GM12878 (cell line): ENCODE data around the gene SNX15. TPM values are rescaled to one million over a fixed set of nuclear protein-coding genes. Genes with fewer than 3 reads are reported as not detected.

ENCODE experiments used
- ATAC-seq: fragments of 200-7000 bp; cut with Tn5 transposase; 3 replicates; pipeline ENCODE4 v1.9.1; 2020; ENCODE audit warnings: mild to moderate bottlenecking, moderate library complexity
- BruUV-seq: library from RNA; stranded (reverse); fragments of 400-500 nt; replicated peaks from 2 replicates; lab custom pipeline; 2021; lab: Mats Ljungman, UMichigan
- CTCF ChIA-PET: fragments of 300-600 bp; sonication (Branson Sonifier 250); formaldehyde crosslinking; extraction: SDS; loops from one replicate; lab custom pipeline; 2021; ENCODE audit warnings: inconsistent platforms; lab: Yijun Ruan, JAX
- POLR2A ChIA-PET: fragments of 350-600 bp; formaldehyde crosslinking; extraction: SDS; loops from one replicate; lab custom pipeline; 2021; ENCODE audit warnings: inconsistent platforms; lab: Charles Lee
- RAD21 ChIA-PET: fragments of 300-600 bp; sonication (Branson Sonifier 250); formaldehyde crosslinking; loops from one replicate; lab custom pipeline; 2023; ENCODE audit warnings: antibody characterized with exemption; ENCODE audit not compliant: unreplicated experiment; lab: Charles Lee
- SMC1A ChIA-PET: fragments of 300-600 bp; sonication (Branson Sonifier 250); formaldehyde crosslinking; loops from one replicate; lab custom pipeline; 2023; ENCODE audit not compliant: unreplicated experiment, uncharacterized antibody; lab: Charles Lee
- DNase-seq: peaks from one replicate; pipeline ENCODE4 v3.0.0-alpha.2; 2011; ENCODE audit warnings: low read depth, low spot score
- FAIRE-seq: peaks from 3 replicates; lab custom pipeline; 2011; peaks lifted over from hg19 to GRCh38; lab: Jason Lieb, UNC
- H2AFZ ChIP-seq: 2 replicates; pipeline ENCODE4 v1.6.0; 2011; ENCODE audit warnings: low read depth, low read length, control low read depth; ENCODE audit not compliant: control insufficient read depth
- H3K27ac ChIP-seq: 2 replicates; pipeline ENCODE4 v1.5.1; 2011; ENCODE audit warnings: control low read depth; ENCODE audit not compliant: control insufficient read depth, insufficient read depth
- H3K27me3 ChIP-seq, 2 experiments: replicated peaks in 1 of 2; 2 replicates each; pipeline versions ENCODE4 v1.6.0 to v1.6.1; 2011; ENCODE audit warnings: low read length in 1 of 2; ENCODE audit not compliant: control insufficient read depth in 2 of 2, insufficient read depth in 2 of 2
- H3K36me3 ChIP-seq, 2 experiments: 2 replicates each; pipeline ENCODE4 v1.5.1; 2011; ENCODE audit warnings: low read length in 1 of 2; ENCODE audit not compliant: control insufficient read depth in 2 of 2, insufficient read depth in 2 of 2
- H3K4me1 ChIP-seq: 2 replicates; pipeline ENCODE4 v1.6.1; 2011; ENCODE audit warnings: mild to moderate bottlenecking, low read length, moderate library complexity, mixed read lengths; ENCODE audit not compliant: control insufficient read depth, insufficient read depth
- H3K4me2 ChIP-seq: 2 replicates; pipeline ENCODE4 v1.6.0; 2011; ENCODE audit warnings: control low read depth; ENCODE audit not compliant: control insufficient read depth, insufficient read depth
- H3K4me3 ChIP-seq: fragments of 200-600 bp; sonication (generic); 2 replicates; pipeline ENCODE4 v1.5.1; 2016
- H3K79me2 ChIP-seq: 2 replicates; pipeline ENCODE4 v1.6.0; 2011; ENCODE audit warnings: low read length; ENCODE audit not compliant: control insufficient read depth, insufficient read depth
- H3K9ac ChIP-seq: 2 replicates; pipeline ENCODE4 v1.8.0; 2011; ENCODE audit warnings: low read length, control low read depth, mixed read lengths; ENCODE audit not compliant: control insufficient read depth, insufficient read depth
- H3K9me3 ChIP-seq: replicated peaks from 3 replicates; pipeline ENCODE4 v1.5.1; 2011; ENCODE audit warnings: mild to moderate bottlenecking, low read length; ENCODE audit not compliant: control insufficient read depth, insufficient read depth
- H4K20me1 ChIP-seq: 2 replicates; pipeline ENCODE4 v1.6.0; 2011; ENCODE audit not compliant: control insufficient read depth, insufficient read depth
- E4F1 ChIP-seq: fragments of 450-650 bp; IDR thresholded peaks from 2 replicates; pipeline ENCODE4 v1.6.1; 2018; ENCODE audit warnings: borderline replicate concordance, mild to moderate bottlenecking; ENCODE audit not compliant: partially characterized antibody
- EED ChIP-seq: sonication (generic); IDR thresholded peaks from 2 replicates; pipeline ENCODE4 v1.6.1; 2016; ENCODE audit warnings: antibody characterized with exemption, low read depth
- MLLT1 ChIP-seq: fragments of 450-650 bp; IDR thresholded peaks from 2 replicates; pipeline ENCODE4 v1.6.1; 2016; ENCODE audit warnings: mild to moderate bottlenecking
- REST ChIP-seq: IDR thresholded peaks from 2 replicates; pipeline ENCODE4 v1.6.1; 2012; ENCODE audit warnings: mild to moderate bottlenecking, low read depth, low read length
- SPI1 ChIP-seq: IDR thresholded peaks from 2 replicates; pipeline ENCODE4 v1.6.1; 2011; ENCODE audit warnings: low read depth, mild to moderate bottlenecking, low read length, moderate library complexity, borderline replicate concordance; ENCODE audit not compliant: insufficient read depth
- WGBS: methylation state at CpG from one replicate; pipeline ENCODE4 v1.1.6; 2016; ENCODE audit warnings: low lambda C conversion rate; ENCODE audit not compliant: insufficient replicate concordance, insufficient coverage; ENCODE audit errors: missing lambda C conversion rate; 5-methylcytosine and 5-hydroxymethylcytosine counted together
- in situ Hi-C: fragments of 300-500 bp; cut with MboI; formaldehyde crosslinking; loops from 9 replicates; pipeline ENCODE4 v1.14.3; 2018; ENCODE audit warnings: mixed read lengths
- intact Hi-C: fragments of 100-400 bp; cut with micrococcal nuclease; formaldehyde crosslinking; loops from one replicate; pipeline ENCODE4 v1.14.2; 2022; ENCODE audit not compliant: unreplicated experiment
- polyA plus RNA-seq, 11 experiments: library from polyadenylated mRNA; depleted of rRNA in 4 of 11; unstranded in 6 of 11; stranded (reverse) in 5 of 11; fragments of >200 nt; fragmentation: Nextera tagmentation in 4 of 11; fragmentation: Illumina TruSeq in 1 of 11; extraction: Ambion mirVana in 4 of 11; extraction: Trizol in 1 of 11; gene quantifications; 1 replicate in 1 of 11; 2 replicates in 10 of 11; pipeline versions ENCODE4 v1.2.1 to v1.2.3, GENCODE V29; 2011 to 2016; ENCODE audit warnings: inconsistent platforms in 2 of 11, missing spikeins in 2 of 11, low read depth in 1 of 11
- total RNA-seq, 4 experiments: library from RNA; depleted of rRNA in 3 of 4; stranded (reverse); fragments of >200 nt in 3 of 4; fragmentation: Illumina TruSeq in 1 of 4; extraction: Trizol in 1 of 4; gene quantifications; 2 replicates each; pipeline versions ENCODE4 v1.2.1 to v1.2.3, GENCODE V29; 2013 to 2021
- TF ChIP-seq, protein P1 (sequence below): fragments of 450-650 bp; IDR thresholded peaks from 2 replicates; pipeline ENCODE4 v1.6.1; 2016; ENCODE audit warnings: mild to moderate bottlenecking
- TF ChIP-seq, protein P2 (sequence below): fragments of 450-650 bp; conservative IDR thresholded peaks from 2 replicates; pipeline ENCODE4 v1.6.1; 2017; ENCODE audit warnings: mild to moderate bottlenecking, moderate library complexity

SNX15 gene
- total and polyA plus RNA-seq, 10 of the 15 experiments (the other 5 are each of a cell fraction or from before 2014, with no cell fraction given): 2.4 to 24.0 (median 16.1) TPM

DNA sequence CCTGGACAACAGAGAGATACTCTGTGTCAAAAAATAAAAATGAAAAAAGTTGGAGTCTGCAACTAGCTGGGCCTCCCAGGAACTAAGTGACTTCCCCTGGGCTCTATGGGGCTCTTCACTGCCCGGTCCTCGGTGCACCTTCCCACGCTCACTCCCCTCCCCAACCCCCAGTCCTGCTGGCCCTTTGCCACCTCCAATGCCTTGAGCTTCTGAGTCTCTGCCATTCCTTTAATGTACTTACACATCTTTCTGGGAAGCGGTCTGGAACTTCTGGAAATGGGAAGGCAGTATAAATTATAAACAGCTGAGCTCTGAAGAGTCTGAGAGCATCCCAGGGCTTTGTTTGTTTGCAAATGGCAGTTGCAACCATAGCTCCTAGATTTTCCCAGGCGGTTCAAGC is 24.5 kb upstream of the SNX15 start (continued):
- TF ChIP-seq, protein P1, sequence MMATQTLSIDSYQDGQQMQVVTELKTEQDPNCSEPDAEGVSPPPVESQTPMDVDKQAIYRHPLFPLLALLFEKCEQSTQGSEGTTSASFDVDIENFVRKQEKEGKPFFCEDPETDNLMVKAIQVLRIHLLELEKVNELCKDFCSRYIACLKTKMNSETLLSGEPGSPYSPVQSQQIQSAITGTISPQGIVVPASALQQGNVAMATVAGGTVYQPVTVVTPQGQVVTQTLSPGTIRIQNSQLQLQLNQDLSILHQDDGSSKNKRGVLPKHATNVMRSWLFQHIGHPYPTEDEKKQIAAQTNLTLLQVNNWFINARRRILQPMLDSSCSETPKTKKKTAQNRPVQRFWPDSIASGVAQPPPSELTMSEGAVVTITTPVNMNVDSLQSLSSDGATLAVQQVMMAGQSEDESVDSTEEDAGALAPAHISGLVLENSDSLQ: no peak

DNA sequence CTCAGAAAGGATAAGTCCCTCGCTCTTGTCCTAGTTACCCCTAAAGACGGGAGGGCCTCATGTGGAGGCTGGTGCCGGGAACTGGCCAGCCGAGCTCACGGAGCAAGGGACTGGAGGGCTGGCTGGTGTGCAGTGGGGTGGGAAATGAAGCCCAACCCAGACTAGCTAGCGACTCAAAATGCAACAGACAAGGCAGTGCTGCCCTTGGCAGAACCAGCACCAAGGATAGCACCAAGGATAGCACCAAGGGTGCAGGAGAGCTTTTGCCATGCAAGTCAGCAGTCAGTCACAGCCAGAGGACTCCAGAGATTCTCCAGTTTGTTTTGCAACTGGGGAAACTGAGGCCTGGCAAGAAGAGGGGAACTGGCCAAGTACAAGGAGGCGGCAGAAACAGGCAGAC is 24.0 kb upstream of the SNX15 start:
- DNase-seq: no peak
- Histone ChIP-seq H4K20me1 (no peaks in the 10 kb centered on the region), H3K9me3 (no peaks in the 10 kb centered on the region), H3K4me2 (no peak overlapping the region), H3K9ac (no peak overlapping the region), H2AFZ (no peak overlapping the region), H3K4me3 (no peak overlapping the region), H3K79me2 (no peaks in the 10 kb centered on the region), H3K4me1 (no peaks in the 10 kb centered on the region), H3K36me3 (no peaks in the 10 kb centered on the region), H3K27me3 (no peaks in the 10 kb centered on the region), H3K27ac (no peak overlapping the region)
- TF ChIP-seq, protein P2, sequence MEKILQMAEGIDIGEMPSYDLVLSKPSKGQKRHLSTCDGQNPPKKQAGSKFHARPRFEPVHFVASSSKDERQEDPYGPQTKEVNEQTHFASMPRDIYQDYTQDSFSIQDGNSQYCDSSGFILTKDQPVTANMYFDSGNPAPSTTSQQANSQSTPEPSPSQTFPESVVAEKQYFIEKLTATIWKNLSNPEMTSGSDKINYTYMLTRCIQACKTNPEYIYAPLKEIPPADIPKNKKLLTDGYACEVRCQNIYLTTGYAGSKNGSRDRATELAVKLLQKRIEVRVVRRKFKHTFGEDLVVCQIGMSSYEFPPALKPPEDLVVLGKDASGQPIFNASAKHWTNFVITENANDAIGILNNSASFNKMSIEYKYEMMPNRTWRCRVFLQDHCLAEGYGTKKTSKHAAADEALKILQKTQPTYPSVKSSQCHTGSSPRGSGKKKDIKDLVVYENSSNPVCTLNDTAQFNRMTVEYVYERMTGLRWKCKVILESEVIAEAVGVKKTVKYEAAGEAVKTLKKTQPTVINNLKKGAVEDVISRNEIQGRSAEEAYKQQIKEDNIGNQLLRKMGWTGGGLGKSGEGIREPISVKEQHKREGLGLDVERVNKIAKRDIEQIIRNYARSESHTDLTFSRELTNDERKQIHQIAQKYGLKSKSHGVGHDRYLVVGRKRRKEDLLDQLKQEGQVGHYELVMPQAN: no peak
- TF ChIP-seq SPI1 (no peak), E4F1 (no peak), MLLT1 (no peak), REST (peak; percentile 81), EED (no peak)
- intact Hi-C loops (no loop called here), in situ Hi-C loops (no loop called here)
- ChIA-PET RAD21 (interaction anchor here (1.0 to 2.3 kb wide), 2 partner anchors 10 to 155 kb away, joined by 3 to 6 read pairs; no protein-coding TSS in a partner anchor), POLR2A (no interaction called here), CTCF (interaction anchor here (0.6 to 5.0 kb wide), 3 partner anchors 10 to 172 kb away, joined by 3 to 25 read pairs (median 4); partner anchors contain the start of gene ARL2), SMC1A (interaction anchor here (1.3 to 1.9 kb wide), 2 partner anchors 10 to 312 kb away, joined by 4 to 6 read pairs; no protein-coding TSS in a partner anchor)
- 65% methylated on average over 7 of the region's 7 CpGs for WGBS
- no peak for FAIRE-seq
- peak; percentile 27; the same call in 1 of the 3 replicates for ATAC-seq
- no TSS peak for BruUV-seq
